NCI-H748 (cell line): ENCODE data around the gene APOC3.
"Not testable (repeated sequence)": the region's sequence is repeated elsewhere in the genome, so short reads cannot be mapped to it uniquely, and the experiment has no call there.

ENCODE experiments used
- DNase-seq: peaks from one replicate; lab custom pipeline; 2025; ENCODE audit not compliant: unreplicated experiment; lab: John Stamatoyannopoulos, UW

Gene APOC3

DNA sequence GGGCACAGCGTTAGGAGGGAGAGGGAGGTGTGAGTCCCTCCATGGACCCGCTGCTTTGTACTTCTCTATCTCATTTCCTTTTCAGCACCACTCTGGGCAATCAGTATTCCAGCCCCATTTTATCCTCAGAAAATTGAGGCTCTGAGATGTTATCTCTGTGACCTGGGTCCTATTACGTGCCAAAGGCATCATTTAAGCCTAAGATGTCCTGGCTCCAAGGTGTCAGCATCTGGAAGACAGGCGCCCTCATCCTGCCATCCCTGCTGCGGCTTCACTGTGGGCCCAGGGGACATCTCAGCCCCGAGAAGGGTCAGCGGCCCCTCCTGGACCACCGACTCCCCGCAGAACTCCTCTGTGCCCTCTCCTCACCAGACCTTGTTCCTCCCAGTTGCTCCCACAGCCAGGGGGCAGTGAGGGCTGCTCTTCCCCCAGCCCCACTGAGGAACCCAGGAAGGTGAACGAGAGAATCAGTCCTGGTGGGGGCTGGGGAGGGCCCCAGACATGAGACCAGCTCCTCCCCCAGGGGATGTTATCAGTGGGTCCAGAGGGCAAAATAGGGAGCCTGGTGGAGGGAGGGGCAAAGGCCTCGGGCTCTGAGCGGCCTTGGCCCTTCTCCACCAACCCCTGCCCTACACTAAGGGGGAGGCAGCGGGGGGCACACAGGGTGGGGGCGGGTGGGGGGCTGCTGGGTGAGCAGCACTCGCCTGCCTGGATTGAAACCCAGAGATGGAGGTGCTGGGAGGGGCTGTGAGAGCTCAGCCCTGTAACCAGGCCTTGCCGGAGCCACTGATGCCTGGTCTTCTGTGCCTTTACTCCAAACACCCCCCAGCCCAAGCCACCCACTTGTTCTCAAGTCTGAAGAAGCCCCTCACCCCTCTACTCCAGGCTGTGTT lies 829 bp upstream of the APOC3 start:
- no peak for DNase-seq

DNA sequence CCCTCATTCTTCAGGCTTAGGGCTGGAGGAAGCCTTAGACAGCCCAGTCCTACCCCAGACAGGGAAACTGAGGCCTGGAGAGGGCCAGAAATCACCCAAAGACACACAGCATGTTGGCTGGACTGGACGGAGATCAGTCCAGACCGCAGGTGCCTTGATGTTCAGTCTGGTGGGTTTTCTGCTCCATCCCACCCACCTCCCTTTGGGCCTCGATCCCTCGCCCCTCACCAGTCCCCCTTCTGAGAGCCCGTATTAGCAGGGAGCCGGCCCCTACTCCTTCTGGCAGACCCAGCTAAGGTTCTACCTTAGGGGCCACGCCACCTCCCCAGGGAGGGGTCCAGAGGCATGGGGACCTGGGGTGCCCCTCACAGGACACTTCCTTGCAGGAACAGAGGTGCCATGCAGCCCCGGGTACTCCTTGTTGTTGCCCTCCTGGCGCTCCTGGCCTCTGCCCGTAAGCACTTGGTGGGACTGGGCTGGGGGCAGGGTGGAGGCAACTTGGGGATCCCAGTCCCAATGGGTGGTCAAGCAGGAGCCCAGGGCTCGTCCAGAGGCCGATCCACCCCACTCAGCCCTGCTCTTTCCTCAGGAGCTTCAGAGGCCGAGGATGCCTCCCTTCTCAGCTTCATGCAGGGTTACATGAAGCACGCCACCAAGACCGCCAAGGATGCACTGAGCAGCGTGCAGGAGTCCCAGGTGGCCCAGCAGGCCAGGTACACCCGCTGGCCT lies 641 bp downstream of the APOC3 start:
- DNase-seq, result no peak

DNA sequence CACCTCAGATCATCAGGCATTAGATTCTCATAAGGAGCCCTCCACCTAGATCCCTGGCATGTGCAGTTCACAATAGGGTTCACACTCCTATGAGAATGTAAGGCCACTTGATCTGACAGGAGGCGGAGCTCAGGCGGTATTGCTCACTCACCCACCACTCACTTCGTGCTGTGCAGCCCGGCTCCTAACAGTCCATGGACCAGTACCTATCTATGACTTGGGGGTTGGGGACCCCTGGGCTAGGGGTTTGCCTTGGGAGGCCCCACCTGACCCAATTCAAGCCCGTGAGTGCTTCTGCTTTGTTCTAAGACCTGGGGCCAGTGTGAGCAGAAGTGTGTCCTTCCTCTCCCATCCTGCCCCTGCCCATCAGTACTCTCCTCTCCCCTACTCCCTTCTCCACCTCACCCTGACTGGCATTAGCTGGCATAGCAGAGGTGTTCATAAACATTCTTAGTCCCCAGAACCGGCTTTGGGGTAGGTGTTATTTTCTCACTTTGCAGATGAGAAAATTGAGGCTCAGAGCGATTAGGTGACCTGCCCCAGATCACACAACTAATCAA lies 2.2 kb downstream of the APOC3 start:
- no peak for DNase-seq

DNA sequence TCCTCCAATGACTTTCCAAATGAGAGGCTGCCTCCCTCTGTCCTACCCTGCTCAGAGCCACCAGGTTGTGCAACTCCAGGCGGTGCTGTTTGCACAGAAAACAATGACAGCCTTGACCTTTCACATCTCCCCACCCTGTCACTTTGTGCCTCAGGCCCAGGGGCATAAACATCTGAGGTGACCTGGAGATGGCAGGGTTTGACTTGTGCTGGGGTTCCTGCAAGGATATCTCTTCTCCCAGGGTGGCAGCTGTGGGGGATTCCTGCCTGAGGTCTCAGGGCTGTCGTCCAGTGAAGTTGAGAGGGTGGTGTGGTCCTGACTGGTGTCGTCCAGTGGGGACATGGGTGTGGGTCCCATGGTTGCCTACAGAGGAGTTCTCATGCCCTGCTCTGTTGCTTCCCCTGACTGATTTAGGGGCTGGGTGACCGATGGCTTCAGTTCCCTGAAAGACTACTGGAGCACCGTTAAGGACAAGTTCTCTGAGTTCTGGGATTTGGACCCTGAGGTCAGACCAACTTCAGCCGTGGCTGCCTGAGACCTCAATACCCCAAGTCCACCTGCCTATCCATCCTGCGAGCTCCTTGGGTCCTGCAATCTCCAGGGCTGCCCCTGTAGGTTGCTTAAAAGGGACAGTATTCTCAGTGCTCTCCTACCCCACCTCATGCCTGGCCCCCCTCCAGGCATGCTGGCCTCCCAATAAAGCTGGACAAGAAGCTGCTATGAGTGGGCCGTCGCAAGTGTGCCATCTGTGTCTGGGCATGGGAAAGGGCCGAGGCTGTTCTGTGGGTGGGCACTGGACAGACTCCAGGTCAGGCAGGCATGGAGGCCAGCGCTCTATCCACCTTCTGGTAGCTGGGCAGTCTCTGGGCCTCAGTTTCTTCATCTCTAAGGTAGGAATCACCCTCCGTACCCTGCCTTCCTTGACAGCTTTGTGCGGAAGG lies 2.9 kb downstream of the APOC3 start:
- no peak for DNase-seq

- no peak for DNase-seq
These were observed 3.7 kb downstream of the APOC3 start for GRCh38 chr11:116833491-116833815.

DNA sequence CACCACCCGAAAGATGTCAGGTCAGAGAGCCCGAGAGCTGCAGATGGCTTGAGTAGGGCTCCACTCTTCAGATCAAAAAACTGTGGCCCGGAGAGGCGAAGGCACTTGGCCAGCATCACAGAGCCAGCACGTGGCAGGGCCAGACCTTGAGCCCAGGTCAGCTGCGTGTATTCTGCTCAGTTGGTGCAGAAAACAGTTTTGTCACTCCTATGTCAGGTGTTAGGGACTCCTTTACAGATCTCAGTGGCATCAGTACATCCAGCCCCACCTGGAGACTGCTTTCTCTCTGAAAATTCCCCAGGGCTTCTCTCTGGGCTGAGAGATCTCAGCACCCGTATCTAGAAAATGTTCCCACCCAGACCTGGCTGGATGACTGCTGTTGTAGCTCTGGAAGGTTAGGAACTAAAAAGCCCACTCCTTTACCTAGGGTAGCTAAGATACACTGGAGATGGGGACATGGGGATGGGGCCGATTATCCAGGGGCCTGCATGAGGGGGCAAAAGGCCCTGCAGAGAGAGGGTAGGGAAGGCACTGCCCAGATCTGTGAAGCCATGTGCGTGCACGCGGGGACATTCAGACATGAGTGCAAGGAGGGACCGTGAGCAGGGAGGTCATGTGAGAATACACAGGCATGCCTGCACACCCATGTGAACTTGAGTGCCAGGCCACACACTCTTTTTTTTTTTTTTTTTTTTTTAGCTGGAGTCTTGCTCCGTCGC lies 4.3 kb downstream of the APOC3 start:
- no peak for DNase-seq

DNA sequence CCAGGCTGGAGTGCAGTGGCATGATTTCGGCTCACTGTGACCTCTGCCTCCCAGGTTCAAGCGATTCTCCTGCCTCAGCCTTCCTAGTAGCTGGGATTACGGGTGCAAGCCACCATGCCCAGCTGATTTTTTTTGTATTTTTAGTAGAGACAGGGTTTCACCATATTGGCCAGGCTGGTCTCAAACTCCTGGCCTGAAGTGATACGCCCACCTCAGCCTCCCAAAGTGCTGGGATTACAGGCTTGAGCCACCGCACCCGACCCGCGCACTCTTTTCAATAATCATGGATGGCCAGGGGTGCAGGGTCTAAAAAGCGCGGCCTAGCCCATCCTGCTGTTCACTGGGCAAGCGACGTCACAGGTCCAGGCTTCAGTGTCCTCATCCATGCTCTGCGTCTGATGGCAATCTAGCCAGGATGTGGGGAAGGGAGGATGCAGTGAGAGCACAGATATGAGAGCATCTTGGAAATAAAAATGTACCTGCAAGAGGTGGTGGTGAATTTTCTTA lies 4.9 kb downstream of the APOC3 start:
- DNase-seq, result not testable (repeated sequence)

DNA sequence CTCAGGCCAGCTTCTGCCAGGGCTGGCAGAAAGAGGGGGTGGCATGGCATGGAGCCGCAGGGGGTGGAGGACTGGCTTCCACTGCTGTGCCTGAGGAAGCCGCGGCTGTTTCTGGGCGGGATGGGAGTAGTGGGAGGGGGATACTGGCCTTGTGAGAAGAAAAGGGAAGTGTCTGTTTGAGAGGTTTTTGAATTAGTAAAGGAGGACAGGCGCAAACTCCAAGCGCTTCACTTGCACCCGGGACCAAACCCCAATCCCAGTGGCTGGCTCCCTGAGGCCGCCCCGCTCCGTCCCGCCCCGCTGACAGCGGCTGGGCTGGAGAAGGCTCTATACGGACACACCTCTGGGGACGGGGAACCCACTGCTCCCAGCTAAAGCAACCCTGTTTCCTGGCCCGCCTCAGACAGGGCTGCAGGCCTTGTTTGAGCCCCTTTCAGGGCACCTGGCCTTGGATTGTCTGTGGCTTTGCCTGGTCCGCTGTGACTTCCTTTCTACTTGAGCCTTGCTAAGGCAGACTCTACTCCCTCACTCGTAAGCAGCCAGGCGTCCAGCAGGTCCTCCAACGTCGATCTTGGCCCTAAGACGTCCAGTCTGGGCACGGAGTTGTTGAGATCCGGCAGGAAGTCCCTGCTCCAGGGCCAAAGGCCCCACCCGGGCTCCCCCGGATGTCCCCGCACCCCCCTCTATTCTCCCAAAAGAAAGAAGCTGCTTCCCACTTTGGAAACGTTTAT lies 5.5 kb downstream of the APOC3 start:
- DNase-seq, result no peak

GRCh38 chr11:116835791-116836631 lies 6.3 kb downstream of the APOC3 start:
- peak; percentile 93 for DNase-seq

GRCh38 chr11:116836632-116836991 lies 6.9 kb downstream of the APOC3 start:
- no peak for DNase-seq

- DNase-seq, result no peak
These were observed 7.8 kb downstream of the APOC3 start, which contains the start of gene APOA1 for GRCh38 chr11:116837231-116838091. TSS of gene APOA1 (minus strand) at chr11:116837622. CDS start at chr11:116837387, 235 bp downstream.

- no peak for DNase-seq
These were observed 8.8 kb downstream of the APOC3 start for GRCh38 chr11:116838321-116839084.

DNA sequence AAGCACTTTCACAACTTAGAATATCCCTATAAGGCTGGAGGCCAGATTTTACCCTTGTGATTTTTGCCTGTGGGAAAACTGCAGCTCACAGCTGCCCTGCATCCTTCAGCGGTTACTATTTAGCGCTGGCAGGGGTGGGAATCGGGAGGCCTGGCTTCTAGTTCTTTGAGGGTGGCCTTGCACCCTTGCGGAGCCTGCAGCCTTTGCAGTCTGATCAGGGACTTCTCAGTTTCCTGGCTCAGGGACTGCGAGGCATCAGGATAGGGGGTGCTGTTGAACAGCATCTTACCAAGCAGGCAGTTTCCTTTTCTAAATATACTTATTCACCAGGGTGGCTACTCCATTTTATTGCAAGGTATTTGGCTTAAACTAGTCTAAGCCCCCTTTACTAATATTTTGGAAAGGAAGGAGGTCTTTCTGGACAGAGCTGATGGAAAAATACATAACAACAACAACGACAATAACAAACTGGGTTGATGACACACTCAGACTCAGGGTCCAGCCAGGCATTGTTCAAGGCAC lies 10.6 kb downstream of the APOC3 start:
- no peak for DNase-seq

DNA sequence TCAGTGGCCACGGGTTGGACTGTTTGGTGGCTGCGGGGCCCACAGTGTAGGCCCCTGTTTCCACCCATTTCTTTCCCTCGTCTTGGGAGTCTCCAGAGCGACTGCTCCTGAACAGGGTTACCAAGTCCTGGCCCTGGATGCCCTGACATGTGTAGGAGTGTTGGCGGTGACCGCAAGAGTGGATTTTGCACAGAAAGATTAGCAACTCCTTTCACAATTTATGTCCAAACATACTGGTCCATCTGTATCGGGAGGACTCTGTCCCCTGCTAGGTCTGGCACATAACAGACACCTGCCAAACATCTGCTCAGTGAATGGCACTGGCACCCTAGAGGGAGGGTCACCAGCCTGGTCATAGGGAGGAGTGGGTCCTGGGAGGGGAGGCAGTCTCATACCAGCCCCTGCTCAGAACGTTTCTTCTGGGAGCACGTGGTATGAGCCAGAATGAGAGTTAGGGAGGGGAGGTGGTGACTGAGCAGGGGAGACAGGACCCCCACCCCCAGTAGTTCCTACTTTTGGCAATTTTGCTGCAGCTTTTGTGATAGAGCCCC lies 11.1 kb downstream of the APOC3 start:
- no peak for DNase-seq

DNA sequence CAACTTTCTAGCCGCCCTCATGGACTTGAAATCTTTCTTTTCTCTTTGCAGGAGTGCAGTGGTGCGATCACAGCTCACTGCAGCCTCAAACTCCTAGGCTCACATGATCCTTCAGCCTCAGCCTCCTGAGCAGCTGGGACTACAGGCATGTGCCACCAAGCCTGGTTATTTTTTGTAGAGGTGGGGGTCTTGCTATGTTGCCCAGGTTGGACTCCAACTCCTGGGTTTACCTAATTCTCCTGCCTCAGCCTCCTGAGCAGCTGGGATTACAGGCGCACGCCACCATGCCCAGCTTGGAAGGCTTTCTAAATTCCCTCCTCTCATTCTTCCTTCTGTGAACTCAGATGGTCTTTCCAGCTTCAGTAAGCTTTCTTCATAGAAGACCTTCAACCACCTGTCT lies 12.4 kb downstream of the APOC3 start:
- DNase-seq, result no peak

GRCh38 chr11:116842909-116843308 lies 13.2 kb downstream of the APOC3 start:
- DNase-seq, result no peak
